Breast epithelium (tissue), 4 donors: Measurements from ENCODE around the gene DMD. TPM values are rescaled to one million over a fixed set of nuclear protein-coding genes. Genes with fewer than 3 reads are reported as not detected.

Experiments used
- DNase-seq, 2 donors: peaks; one replicate each; pipeline ENCODE4 v3.0.0-alpha.2; 2019; ENCODE audit warnings: low spot score in 2 of 2
- H3K27ac ChIP-seq, 2 donors: fragments of 200-600 bp; sonication (generic) in 1 of 2; one replicate each; pipeline ENCODE4 v1.5.1; 2016 to 2019; ENCODE audit warnings: mild to moderate bottlenecking in 1 of 2
- H3K27me3 ChIP-seq, 2 donors: fragments of 200-600 bp; sonication (generic) in 1 of 2; one replicate each; pipeline versions ENCODE4 v1.5.1 to v1.6.0; 2017 to 2019; ENCODE audit warnings: control low read depth in 1 of 2, mild to moderate bottlenecking in 1 of 2
- H3K36me3 ChIP-seq: fragments of 200-600 bp; one replicate; pipeline ENCODE4 v1.5.1; 2019
- H3K4me1 ChIP-seq, 2 donors: fragments of 200-600 bp; sonication (generic); one replicate each; pipeline ENCODE4 v1.5.1; 2016 to 2019; ENCODE audit warnings: control low read depth in 1 of 2
- H3K4me3 ChIP-seq, 3 donors: fragments of 200-600 bp; sonication (generic); 1 replicate in 2 of 3; 2 replicates in 1 of 3; pipeline ENCODE4 v1.5.1; 2016 to 2019; ENCODE audit warnings: mild to moderate bottlenecking in 3 of 3, moderate library complexity in 2 of 3
- H3K9me3 ChIP-seq, 2 donors: fragments of 200-600 bp; sonication (generic) in 1 of 2; one replicate each; pipeline ENCODE4 v1.5.1; 2016 to 2019; ENCODE audit warnings: control low read depth in 1 of 2
- POLR2A ChIP-seq: fragments of 450-650 bp; IDR thresholded peaks from one replicate; pipeline ENCODE4 v1.6.1; 2016; ENCODE audit warnings: antibody characterized with exemption, mild to moderate bottlenecking, moderate library complexity
- POLR2AphosphoS5 ChIP-seq, 3 donors: sonication (generic); formaldehyde crosslinking; IDR thresholded peaks; one replicate each; pipeline ENCODE4 v1.6.1; 2017; ENCODE audit warnings: antibody characterized with exemption in 3 of 3
- intact Hi-C: fragments of 100-400 bp; cut with DNase I; formaldehyde crosslinking; loops from one replicate; pipeline ENCODE4 v1.15.1; 2023; ENCODE audit warnings: low total_unique reads
- total RNA-seq, 3 donors: library from RNA; depleted of rRNA; stranded (reverse); fragments of >200 nt; gene quantifications; one replicate each; pipeline ENCODE4 v1.1.0, GENCODE V29; 2016
- TF ChIP-seq, protein P1 (sequence below), 3 donors: fragments of 450-650 bp; IDR thresholded peaks; one replicate each; pipeline ENCODE4 v1.5.1; 2016 to 2017; ENCODE audit warnings: antibody characterized with exemption in 3 of 3, mild to moderate bottlenecking in 3 of 3, moderate library complexity in 3 of 3

Gene DMD
- total RNA-seq, 3 donors from 2014 or later = 57.0 to 135 (median 65.2) TPM

GRCh38 chrX:32780109-32780508, 431.2 kb downstream of the DMD start:
- H3K27ac ChIP-seq = no peak overlapping the region
- TF ChIP-seq, protein P1, sequence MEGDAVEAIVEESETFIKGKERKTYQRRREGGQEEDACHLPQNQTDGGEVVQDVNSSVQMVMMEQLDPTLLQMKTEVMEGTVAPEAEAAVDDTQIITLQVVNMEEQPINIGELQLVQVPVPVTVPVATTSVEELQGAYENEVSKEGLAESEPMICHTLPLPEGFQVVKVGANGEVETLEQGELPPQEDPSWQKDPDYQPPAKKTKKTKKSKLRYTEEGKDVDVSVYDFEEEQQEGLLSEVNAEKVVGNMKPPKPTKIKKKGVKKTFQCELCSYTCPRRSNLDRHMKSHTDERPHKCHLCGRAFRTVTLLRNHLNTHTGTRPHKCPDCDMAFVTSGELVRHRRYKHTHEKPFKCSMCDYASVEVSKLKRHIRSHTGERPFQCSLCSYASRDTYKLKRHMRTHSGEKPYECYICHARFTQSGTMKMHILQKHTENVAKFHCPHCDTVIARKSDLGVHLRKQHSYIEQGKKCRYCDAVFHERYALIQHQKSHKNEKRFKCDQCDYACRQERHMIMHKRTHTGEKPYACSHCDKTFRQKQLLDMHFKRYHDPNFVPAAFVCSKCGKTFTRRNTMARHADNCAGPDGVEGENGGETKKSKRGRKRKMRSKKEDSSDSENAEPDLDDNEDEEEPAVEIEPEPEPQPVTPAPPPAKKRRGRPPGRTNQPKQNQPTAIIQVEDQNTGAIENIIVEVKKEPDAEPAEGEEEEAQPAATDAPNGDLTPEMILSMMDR (IDR thresholded peaks at IDR 0.05) = no peak
- TF ChIP-seq POLR2AphosphoS5 (IDR thresholded peaks at IDR 0.05) (no peak), POLR2A (no peak)
- peaks cover 0 to 2% of the 10 kb centered on the region in 2 donors for H3K9me3 ChIP-seq
- H3K36me3 ChIP-seq = no peaks in the 10 kb centered on the region
- H3K4me3 ChIP-seq = no peak overlapping the region
- intact Hi-C loops = no loop called here
- peaks cover 0 to 4% of the 10 kb centered on the region in 2 donors for H3K27me3 ChIP-seq
- H3K4me1 ChIP-seq = no peaks in the 10 kb centered on the region
- DNase-seq = no peak

DNA sequence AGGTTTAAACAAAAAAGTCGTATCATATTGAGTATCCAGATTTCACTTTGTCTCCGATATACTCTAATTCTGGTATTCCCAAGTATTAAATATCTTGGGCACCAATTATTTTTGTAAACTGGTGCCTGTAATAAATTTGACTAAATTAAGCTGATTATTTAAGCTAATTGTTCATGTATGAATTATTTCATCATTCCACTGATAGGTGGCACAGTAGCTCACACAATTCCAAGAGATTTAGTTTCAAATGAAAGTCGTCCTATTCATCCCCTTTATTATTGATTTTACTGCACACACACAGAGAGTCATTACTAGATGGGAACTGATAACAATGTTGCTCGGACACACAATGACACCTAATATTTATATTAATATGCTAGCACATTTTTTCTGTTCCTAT, 432.4 kb downstream of the DMD start:
- H3K36me3 ChIP-seq = no peaks in the 10 kb centered on the region
- no peak overlapping the region for H3K4me3 ChIP-seq
- peaks cover 0 to 8% of the 10 kb centered on the region in 2 donors for H3K27me3 ChIP-seq
- DNase-seq = no peak
- H3K9me3 ChIP-seq = peaks cover 0 to 3% of the 10 kb centered on the region in 2 donors
- no peak for TF ChIP-seq POLR2A
- TF ChIP-seq, protein P1 (IDR thresholded peaks at IDR 0.05) = no peak
- TF ChIP-seq POLR2AphosphoS5 (IDR thresholded peaks at IDR 0.05) = no peak
- no peak overlapping the region for H3K27ac ChIP-seq
- intact Hi-C loops = loop anchor here (5.0 kb wide), 1 partner anchor 773 kb away; no protein-coding TSS in a partner anchor
- H3K4me1 ChIP-seq = no peaks in the 10 kb centered on the region

DNA sequence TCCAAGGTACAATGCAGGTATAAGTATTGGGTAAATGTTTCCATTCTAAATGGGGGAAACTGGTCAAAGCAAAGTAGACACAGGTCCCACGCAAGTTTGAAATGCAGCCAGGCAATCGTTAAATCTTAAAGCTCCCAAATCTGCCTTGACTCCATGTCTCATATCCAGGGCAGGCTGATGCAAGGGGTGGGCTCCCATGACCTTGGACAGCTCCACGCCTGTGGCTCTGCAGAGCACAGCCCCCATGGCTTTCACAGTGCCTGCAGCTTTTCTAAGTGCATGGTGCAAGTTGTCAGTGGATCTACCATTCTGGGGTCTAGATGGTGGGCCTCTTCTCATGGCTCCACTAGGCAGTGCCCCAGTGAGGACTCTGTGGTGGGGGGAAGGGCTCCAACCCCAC, 436.4 kb downstream of the DMD start:
- no peak for DNase-seq
- intact Hi-C loops = loop anchor here (5.0 kb wide), 1 partner anchor 777 kb away; no protein-coding TSS in a partner anchor
- Histone ChIP-seq H3K9me3 (peaks cover 0 to 3% of the 10 kb centered on the region in 2 donors), H3K27me3 (peaks cover 0 to 15% of the 10 kb centered on the region in 2 donors), H3K27ac (no peak overlapping the region), H3K4me1 (no peaks in the 10 kb centered on the region), H3K4me3 (no peak overlapping the region), H3K36me3 (no peaks in the 10 kb centered on the region)
- TF ChIP-seq POLR2A (no peak), POLR2AphosphoS5 (IDR thresholded peaks at IDR 0.05) (no peak)
- TF ChIP-seq, protein P1 (IDR thresholded peaks at IDR 0.05) = no peak

- intact Hi-C loops = no loop called here
- H3K4me3 ChIP-seq = no peak overlapping the region
- H3K4me1 ChIP-seq = peaks cover 0 to 4% of the 10 kb centered on the region in 2 donors
- TF ChIP-seq POLR2AphosphoS5 (IDR thresholded peaks at IDR 0.05) (no peak), POLR2A (no peak)
- TF ChIP-seq, protein P1 (IDR thresholded peaks at IDR 0.05) = no peak
- H3K36me3 ChIP-seq = no peaks in the 10 kb centered on the region
- H3K27me3 ChIP-seq = no peaks in the 10 kb centered on the region
- DNase-seq = no peak
- H3K9me3 ChIP-seq = no peaks in the 10 kb centered on the region
- H3K27ac ChIP-seq = no peak overlapping the region
Measured at GRCh38 chrX:32749070-32749469, 462.3 kb downstream of the DMD start.

DNA sequence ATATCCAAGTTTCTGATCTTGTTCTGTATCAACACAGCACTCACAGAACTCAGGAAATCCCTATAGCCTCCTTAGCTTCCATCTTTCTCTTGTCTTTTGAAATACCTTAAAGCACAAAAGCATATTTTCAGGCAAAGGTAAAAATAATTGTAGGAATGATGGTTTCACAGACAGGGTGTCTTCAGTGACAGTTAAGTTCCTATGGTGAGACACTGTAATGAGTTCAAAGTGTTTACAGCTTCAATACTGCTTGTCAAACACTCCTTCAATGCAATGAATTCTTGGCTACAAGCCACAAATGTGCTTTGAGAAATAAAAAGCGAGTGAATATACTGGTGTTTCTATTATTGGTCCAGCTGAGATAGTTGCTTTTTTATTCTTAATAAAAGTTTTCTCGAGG, 466.0 kb downstream of the DMD start:
- intact Hi-C loops = no loop called here

More for the DNA sequence above, 466.0 kb downstream of the DMD start:
- Histone ChIP-seq H3K27me3 (no peaks in the 10 kb centered on the region), H3K36me3 (no peaks in the 10 kb centered on the region), H3K27ac (no peak overlapping the region), H3K4me3 (no peak overlapping the region), H3K9me3 (no peaks in the 10 kb centered on the region), H3K4me1 (peaks cover 0 to 4% of the 10 kb centered on the region in 2 donors)
- TF ChIP-seq, protein P1 (IDR thresholded peaks at IDR 0.05) = no peak
- TF ChIP-seq POLR2A (no peak), POLR2AphosphoS5 (IDR thresholded peaks at IDR 0.05) (no peak)
- DNase-seq = no peak
